WI38 (cell line): ENCODE results near the gene CXCL6.

Experiments
- H3K4me3 ChIP-seq: 2 replicates; pipeline ENCODE4 v1.5.1; 2011; ENCODE audit warnings: low read depth, mild to moderate bottlenecking, control low read depth, low read length
- CTCF ChIP-seq: IDR thresholded peaks from 2 replicates; pipeline ENCODE4 v1.5.1; 2012; ENCODE audit warnings: low read depth, mild to moderate bottlenecking, control low read depth, low read length

CXCL6 gene

DNA sequence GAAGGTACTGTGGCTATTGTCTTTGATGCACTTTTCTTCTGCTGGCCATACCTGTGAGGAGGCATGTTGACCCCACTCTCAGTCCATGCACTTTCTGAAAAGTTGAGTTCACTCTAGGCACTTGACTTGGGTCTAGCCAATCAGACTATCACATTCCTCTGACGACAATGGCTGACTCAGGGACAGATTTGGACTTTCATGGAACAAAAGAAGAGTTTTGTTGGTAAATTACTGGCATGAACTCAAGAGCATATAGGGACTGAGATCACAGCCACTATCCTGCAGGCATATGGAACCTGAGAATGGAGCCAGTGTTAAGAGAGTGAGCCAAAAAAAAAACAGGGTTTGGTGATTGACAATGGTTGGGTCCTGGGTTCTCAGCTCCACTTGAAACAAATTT, 24.6 kb upstream of the CXCL6 start:
- TF ChIP-seq CTCF, result no peak
- no peak overlapping the region for H3K4me3 ChIP-seq

- no peak for TF ChIP-seq CTCF
- no peak overlapping the region for H3K4me3 ChIP-seq
These were observed 21.8 kb upstream of the CXCL6 start for GRCh38 chr4:73814679-73815078.

DNA sequence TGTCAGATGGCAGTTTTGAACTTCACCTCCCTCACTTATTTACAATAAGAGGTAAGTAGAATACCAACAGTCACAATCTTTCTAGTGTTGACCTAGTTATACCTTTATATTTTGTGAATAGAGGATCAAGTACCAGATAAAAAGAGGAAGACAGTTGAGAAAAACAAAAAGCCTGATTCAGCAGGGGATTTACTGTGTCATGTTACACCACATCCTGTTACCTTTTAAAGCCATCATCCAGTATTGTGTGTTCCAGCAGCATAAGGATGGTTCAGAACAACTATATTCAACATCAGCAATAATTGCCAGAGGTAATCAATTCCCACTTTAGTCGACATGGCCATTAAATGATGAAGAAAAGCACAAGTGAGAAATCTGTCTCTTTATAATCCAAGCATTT, 21.3 kb upstream of the CXCL6 start:
- no peak overlapping the region for H3K4me3 ChIP-seq
- TF ChIP-seq CTCF, result no peak

DNA sequence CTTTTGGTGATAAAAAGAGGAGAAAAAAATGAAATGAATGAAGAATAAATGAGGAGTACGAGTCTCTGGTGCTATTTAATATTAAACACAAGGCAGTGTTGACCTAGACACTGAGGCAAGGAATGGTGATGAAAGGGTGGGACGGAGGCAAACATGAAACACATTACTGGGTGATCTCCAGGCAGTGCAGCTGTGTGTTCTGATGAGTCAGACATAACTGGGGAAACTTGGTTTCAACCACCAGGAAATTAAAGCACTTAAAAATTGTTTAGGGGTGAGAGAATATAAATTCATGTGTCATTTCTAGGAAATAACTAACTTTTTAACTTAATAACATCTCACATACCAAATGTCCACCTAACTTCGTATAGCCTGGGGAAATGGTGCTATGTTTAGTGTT, 19.7 kb upstream of the CXCL6 start:
- TF ChIP-seq CTCF, result no peak
- H3K4me3 ChIP-seq, result no peak overlapping the region

DNA sequence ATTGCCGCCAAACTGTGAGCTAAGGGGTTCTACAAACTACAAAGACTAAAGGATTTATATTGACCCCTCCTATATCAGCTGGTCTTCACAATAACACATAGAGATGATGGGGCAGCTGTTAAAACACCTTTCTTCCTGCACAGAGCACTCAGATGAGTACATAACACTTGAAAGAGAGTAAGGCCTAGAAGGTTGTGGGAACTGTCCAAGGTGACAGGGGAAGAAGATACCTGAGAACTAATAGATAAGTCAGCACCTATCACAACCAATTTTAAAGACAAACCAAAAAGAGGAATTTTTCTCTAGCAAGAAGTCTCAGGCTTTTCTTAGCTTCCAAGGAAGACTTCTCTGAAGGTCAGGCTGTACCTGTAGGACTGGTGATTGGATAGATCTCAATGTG, 19.1 kb upstream of the CXCL6 start:
- no peak overlapping the region for H3K4me3 ChIP-seq
- TF ChIP-seq CTCF, result no peak

GRCh38 chr4:73821325-73821724, 15.2 kb upstream of the CXCL6 start:
- no peak overlapping the region for H3K4me3 ChIP-seq
- TF ChIP-seq CTCF, result no peak

DNA sequence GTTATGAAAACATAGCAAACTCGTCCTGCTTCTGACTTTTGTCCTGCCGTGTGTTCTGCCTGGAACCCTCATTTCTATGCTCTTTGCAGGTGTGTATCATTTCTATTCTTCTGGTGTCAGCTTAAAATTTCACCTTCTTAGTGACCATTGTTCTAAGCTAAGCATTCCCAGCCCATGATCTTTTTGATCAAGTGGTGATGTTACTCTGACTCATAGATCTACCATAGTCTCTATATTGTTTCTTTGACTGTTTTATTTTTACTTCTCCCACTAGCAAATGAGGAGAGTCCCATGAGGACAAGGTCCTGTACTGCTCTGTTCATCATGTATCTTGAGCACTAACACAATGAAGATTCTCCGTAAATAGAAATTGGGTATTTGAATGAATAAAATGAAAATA, 14.1 kb upstream of the CXCL6 start:
- no peak overlapping the region for H3K4me3 ChIP-seq
- no peak for TF ChIP-seq CTCF
